Measurements from ENCODE around the gene BHLHE23.

The BHLHE23 gene

GRCh38 chr20:63053432-63054102, 46.8 kb upstream of the BHLHE23 start:
- TF ChIP-seq CTCF (conservative IDR thresholded peaks at IDR 0.05; ENCODE audit: low read depth, low read length): no peak
- H3K4me2 ChIP-seq: no peak overlapping the region

GRCh38 chr20:63052571-63053431, 46.0 kb upstream of the BHLHE23 start:
- no peaks in the 10 kb centered on the region for H3K4me1 ChIP-seq (ENCODE audit: low read depth, poor library complexity, severe bottlenecking)
- no peak overlapping the region for H2AFZ ChIP-seq (ENCODE audit: low read depth)
- no peaks in the 10 kb centered on the region for H3K36me3 ChIP-seq (ENCODE audit: insufficient read depth)
- 0 out of 2 replicates have a peak, but pooled peaks cover under 1% of the 10 kb centered on the region for H4K20me1 ChIP-seq (ENCODE audit: insufficient read depth)
- peaks cover 93% of the 10 kb centered on the region for H3K27me3 ChIP-seq (ENCODE audit: insufficient read depth, low read depth)
- H3K4me3 ChIP-seq (IDR thresholded peaks at IDR 0.05; ENCODE audit: insufficient read depth, low read depth, low read length): no peak overlapping the region
- TF ChIP-seq CTCF (conservative IDR thresholded peaks at IDR 0.05; ENCODE audit: low read depth, low read length): no peak
- H3K4me2 ChIP-seq: no peak overlapping the region
- no peak overlapping the region for H3K9ac ChIP-seq
- no peaks in the 10 kb centered on the region for H3K79me2 ChIP-seq (ENCODE audit: insufficient read depth, low read depth)
- no peak overlapping the region for H3K27ac ChIP-seq

More at GRCh38 chr20:63053432-63054102, 46.8 kb upstream of the BHLHE23 start:
- Histone ChIP-seq H3K9ac (no peak overlapping the region), H4K20me1 (ENCODE audit: insufficient read depth) (0 out of 2 replicates have a peak, but pooled peaks cover 4% of the 10 kb centered on the region), H3K36me3 (ENCODE audit: insufficient read depth) (no peaks in the 10 kb centered on the region), H3K4me1 (ENCODE audit: low read depth, poor library complexity, severe bottlenecking) (no peaks in the 10 kb centered on the region), H3K27me3 (ENCODE audit: insufficient read depth, low read depth) (peaks cover 93% of the 10 kb centered on the region), H2AFZ (ENCODE audit: low read depth) (no peak overlapping the region), H3K79me2 (ENCODE audit: insufficient read depth, low read depth) (no peaks in the 10 kb centered on the region), H3K27ac (no peak overlapping the region), H3K4me3 (IDR thresholded peaks at IDR 0.05; ENCODE audit: insufficient read depth, low read depth, low read length) (no peak overlapping the region)

GRCh38 chr20:63051911-63052310, 45.1 kb upstream of the BHLHE23 start:
- Histone ChIP-seq H3K4me1 (ENCODE audit: low read depth, poor library complexity, severe bottlenecking) (no peaks in the 10 kb centered on the region), H2AFZ (ENCODE audit: low read depth) (no peak overlapping the region), H3K36me3 (ENCODE audit: insufficient read depth) (no peaks in the 10 kb centered on the region), H3K9ac (no peak overlapping the region), H4K20me1 (ENCODE audit: insufficient read depth) (no peaks in the 10 kb centered on the region), H3K4me3 (IDR thresholded peaks at IDR 0.05; ENCODE audit: insufficient read depth, low read depth, low read length) (no peak overlapping the region), H3K27ac (no peak overlapping the region), H3K79me2 (ENCODE audit: insufficient read depth, low read depth) (no peaks in the 10 kb centered on the region), H3K4me2 (no peak overlapping the region), H3K27me3 (ENCODE audit: insufficient read depth, low read depth) (peaks cover 93% of the 10 kb centered on the region)
- TF ChIP-seq CTCF (conservative IDR thresholded peaks at IDR 0.05; ENCODE audit: low read depth, low read length): no peak

GRCh38 chr20:63051186-63051860, 44.6 kb upstream of the BHLHE23 start:
- Histone ChIP-seq H3K4me3 (IDR thresholded peaks at IDR 0.05; ENCODE audit: insufficient read depth, low read depth, low read length) (no peak overlapping the region), H2AFZ (ENCODE audit: low read depth) (no peak overlapping the region), H3K79me2 (ENCODE audit: insufficient read depth, low read depth) (no peaks in the 10 kb centered on the region), H3K4me1 (ENCODE audit: low read depth, poor library complexity, severe bottlenecking) (no peaks in the 10 kb centered on the region), H3K4me2 (no peak overlapping the region), H4K20me1 (ENCODE audit: insufficient read depth) (no peaks in the 10 kb centered on the region), H3K9ac (no peak overlapping the region), H3K27ac (no peak overlapping the region), H3K27me3 (ENCODE audit: insufficient read depth, low read depth) (peaks cover 97% of the 10 kb centered on the region), H3K36me3 (ENCODE audit: insufficient read depth) (no peaks in the 10 kb centered on the region)
- no peak for TF ChIP-seq CTCF (conservative IDR thresholded peaks at IDR 0.05; ENCODE audit: low read depth, low read length)

All from KMS-11 (cell line).